Measurements from ENCODE around the gene OPA1. TPM values are rescaled to one million over a fixed set of nuclear protein-coding genes. Genes with fewer than 3 reads are reported as not detected.

Gene OPA1
- total and polyA plus RNA-seq, 2 of the 8 experiments (the other 6 are each of a cell fraction or from before 2014, with no cell fraction given) = 20.3 to 109 TPM

DNA sequence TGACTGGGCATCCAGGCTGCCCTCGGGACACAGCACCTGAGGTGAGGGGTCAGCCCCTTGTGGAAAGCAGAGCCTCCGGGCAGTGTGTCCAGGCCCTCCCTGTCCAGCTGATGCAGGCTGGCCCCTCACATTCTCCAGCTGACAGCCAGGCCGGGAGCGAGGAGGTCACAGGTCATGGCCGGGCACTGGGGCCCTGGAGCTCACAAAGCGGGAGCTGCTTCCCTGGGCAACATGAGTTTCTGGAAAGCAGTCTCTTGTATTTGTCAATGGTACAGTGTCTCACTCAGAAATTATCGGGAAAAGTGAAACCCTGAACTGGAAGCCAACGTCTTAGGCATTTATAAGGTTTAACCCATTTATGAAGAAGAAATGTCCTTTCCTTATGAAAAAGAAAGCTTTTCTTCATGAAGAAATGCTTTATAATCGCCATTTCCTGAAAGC, 118.5 kb downstream of the OPA1 start:
- ChIA-PET POLR2A (ENCODE audit: partially characterized antibody) (interaction anchor here (1.0 to 1.1 kb wide), 2 partner anchors 11 to 101 kb away, joined by 3 read pairs; no protein-coding TSS in a partner anchor), CTCF (ENCODE audit: partially characterized antibody) (interaction anchor here (0.6 to 1.7 kb wide), 8 partner anchors 10 to 632 kb away, joined by 3 to 4 read pairs (median 3); no protein-coding TSS in a partner anchor)
- Histone ChIP-seq H3K18ac (ENCODE audit: extremely low read depth, low read length) (peak overlapping the region; percentile 81), H3K27me3 (replicated peaks in 1 of 4; ENCODE audit: control insufficient read depth in 3 of 4, extremely low read depth in 1 of 4, insufficient read depth in 3 of 4, low read length in 3 of 4) (no peaks in the 10 kb centered on the region), H3K4me2 (ENCODE audit: insufficient read depth in 1 of 2, low read depth in 2 of 2, low read length in 2 of 2) (no peak overlapping the region), H3K27ac (ENCODE audit: low read depth, low read length) (no peak overlapping the region), H3K4me1 (replicated peaks in 1 of 4; ENCODE audit: control insufficient read depth in 3 of 4, insufficient read depth in 4 of 4, low read length in 3 of 4) (peaks cover 0 to 11% (median 6%) of the 10 kb centered on the region in 4 experiments; a peak in 5 of 7 replicates), H3K79me2 (ENCODE audit: control insufficient read depth in 1 of 2, insufficient read depth in 2 of 2, low read length in 2 of 2) (no peaks in the 10 kb centered on the region), H2BK5ac (ENCODE audit: low read depth, low read length) (no peak overlapping the region), H2AFZ (ENCODE audit: low read length) (no peak overlapping the region), H3K4me3 (ENCODE audit: extremely low read depth in 1 of 4, insufficient read depth in 2 of 4, low read depth in 3 of 4, low read length in 4 of 4) (no peak overlapping the region), H3K79me1 (ENCODE audit: low read depth, low read length) (no peaks in the 10 kb centered on the region), H3K9me3 (ENCODE audit: insufficient read depth in 2 of 2, low read depth in 1 of 2, low read length in 1 of 2) (peaks cover 35% of the 10 kb centered on the region in 2 experiments), H3K36me3 (ENCODE audit: control insufficient read depth in 2 of 4, insufficient read depth in 4 of 4, low read length in 3 of 4) (peaks cover 0 to 4% (median 0%) of the 10 kb centered on the region in 4 experiments; a peak in 1 of 8 replicates), H4K20me1 (replicated peaks in 1 of 2; ENCODE audit: control insufficient read depth in 1 of 2, insufficient read depth in 2 of 2, low read length in 2 of 2) (no peaks in the 10 kb centered on the region), H3K23me2 (ENCODE audit: low read depth, low read length) (no peaks in the 10 kb centered on the region), H2AK5ac (ENCODE audit: low read depth, low read length) (no peak overlapping the region), H3K14ac (ENCODE audit: insufficient read length) (no peak overlapping the region), H4K8ac (ENCODE audit: extremely low read depth, insufficient read depth, low read length) (no peak overlapping the region), H2BK15ac (ENCODE audit: low read length) (no peak overlapping the region), H2BK12ac (ENCODE audit: low read depth, low read length) (no peak overlapping the region), H3K4ac (replicated peaks; ENCODE audit: insufficient read length, low read depth, low read length) (no peak overlapping the region), H3K56ac (replicated peaks; ENCODE audit: insufficient read length, low read depth, low read length) (no peak overlapping the region), H4K5ac (ENCODE audit: insufficient read length, low read depth, low read length) (no peak overlapping the region), H2BK120ac (replicated peaks; ENCODE audit: low read depth, low read length) (no peak overlapping the region), H4K91ac (replicated peaks; ENCODE audit: insufficient read length, low read length) (no peak overlapping the region), H2BK20ac (ENCODE audit: low read length) (no peak overlapping the region), H3K9ac (replicated peaks in 1 of 4; ENCODE audit: extremely low read depth in 1 of 4, low read depth in 3 of 4, low read length in 3 of 4) (no peak overlapping the region), H3K23ac (ENCODE audit: insufficient read length) (no peak overlapping the region)
- WGBS, 2 experiments (ENCODE audit: extremely low coverage in 1 of 2, insufficient coverage in 1 of 2, insufficient read length in 1 of 2, insufficient replicate concordance in 2 of 2, low coverage in 1 of 2, low lambda C conversion rate in 2 of 2, missing lambda C conversion rate in 1 of 2) = 95% methylated on average over 9 of the region's 9 CpGs; no CpG with 5 or more reads in 1 of the 2 experiments
- DNase-seq (ENCODE audit: low read depth in 1 of 2, low spot score in 2 of 2) (no peak), FAIRE-seq (no peak)
- TF ChIP-seq POLR2AphosphoS5 (IDR thresholded peaks at IDR 0.05; ENCODE audit: low read depth, low read length) = no peak
- TF ChIP-seq CEBPB (IDR thresholded peaks at IDR 0.05; ENCODE audit: low read depth, low read length) = no peak
- no peak for TF ChIP-seq SAP30 (IDR thresholded peaks at IDR 0.05; ENCODE audit: insufficient read depth, insufficient replicate concordance, low read length)
- no peak for TF ChIP-seq KDM4A (IDR thresholded peaks at IDR 0.05; ENCODE audit: low read depth, low read length, severe bottlenecking)
- no peak for TF ChIP-seq SP2 (IDR thresholded peaks at IDR 0.05; ENCODE audit: low read length)

Data from H1 (cell line).